Progenitor cell of endocrine pancreas (in vitro differentiated cells): ENCODE data around the gene RIMBP2. TPM values are rescaled to one million over a fixed set of nuclear protein-coding genes. Genes with fewer than 3 reads are reported as not detected.

Experiments
- DNase-seq: peaks from one replicate; pipeline ENCODE4 v3.0.0; 2021; ENCODE audit warnings: low spot score; ENCODE audit not compliant: unreplicated experiment
- H3K27ac Mint-ChIP-seq: 2 replicates; pipeline ENCODE4 v1.8.0; 2021; ENCODE audit warnings: mild to moderate bottlenecking, moderate library complexity, mixed read lengths
- H3K27me3 Mint-ChIP-seq: 2 replicates; pipeline ENCODE4 v1.8.0; 2021; ENCODE audit warnings: mixed read lengths
- H3K36me3 Mint-ChIP-seq: 2 replicates; pipeline ENCODE4 v1.8.0; 2022; ENCODE audit warnings: mixed read lengths; ENCODE audit not compliant: insufficient read depth
- H3K4me1 Mint-ChIP-seq: 2 replicates; pipeline ENCODE4 v1.8.0; 2021; ENCODE audit warnings: low read depth, mixed read lengths
- H3K4me3 Mint-ChIP-seq: 2 replicates; pipeline ENCODE4 v1.8.0; 2021; ENCODE audit warnings: low read depth, mild to moderate bottlenecking, moderate library complexity, mixed read lengths
- H3K9me3 Mint-ChIP-seq: 2 replicates; pipeline ENCODE4 v1.8.0; 2021; ENCODE audit warnings: low read depth, mixed read lengths
- total RNA-seq: library from RNA; stranded (reverse); gene quantifications from 2 replicates; pipeline ENCODE4 v1.2.1, GENCODE V29; 2021
- TF ChIP-seq, protein P1 (sequence below): fragments of 200-600 bp; sonication (generic); IDR thresholded peaks from one replicate; pipeline ENCODE4 v1.5.0; 2021; ENCODE audit warnings: antibody characterized with exemption, mild to moderate bottlenecking; ENCODE audit not compliant: unreplicated experiment

RIMBP2 gene
- total RNA-seq, 1 donor from 2014 or later: 31.6 TPM

DNA sequence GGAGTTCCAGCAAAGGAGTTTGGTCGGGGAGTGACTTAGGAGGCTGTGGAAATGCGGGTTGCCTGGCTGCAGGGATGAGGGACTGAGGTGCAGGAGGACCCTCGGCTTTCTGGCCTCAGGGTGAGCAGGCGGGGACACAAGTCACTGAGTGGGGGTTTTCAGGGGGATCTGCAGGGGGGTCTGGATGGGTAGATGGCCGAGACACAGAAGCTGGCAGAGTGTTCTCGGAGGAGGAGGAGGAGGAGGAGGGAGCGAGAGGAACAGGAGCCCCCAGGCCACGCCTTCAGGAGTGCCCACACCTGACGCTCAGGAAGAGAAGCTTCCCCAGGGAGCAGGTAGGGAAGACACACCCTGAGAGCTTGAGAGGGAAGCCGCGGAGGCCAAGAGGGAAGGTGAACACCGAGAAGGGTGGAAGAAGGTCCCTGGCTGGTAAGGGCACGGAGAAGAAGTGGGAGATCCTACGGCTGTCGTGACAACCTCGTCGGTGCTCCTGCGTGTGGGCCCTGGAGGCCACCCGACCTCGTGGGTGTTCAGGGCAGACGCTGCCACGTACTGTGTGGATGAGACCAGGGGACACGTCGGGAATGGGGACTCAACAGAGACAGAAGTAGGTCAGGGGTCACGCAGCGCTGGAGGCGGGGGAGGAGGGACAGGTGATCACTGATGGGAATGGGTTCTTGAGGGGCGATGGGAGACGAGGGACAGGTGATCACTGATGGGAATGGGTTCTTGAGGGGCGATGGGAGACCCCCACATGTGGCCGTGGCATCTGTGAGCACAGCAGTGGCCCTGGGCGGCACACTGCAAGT lies 269.0 kb downstream of the RIMBP2 start:
- no peak for DNase-seq
- peaks cover 2% of the 10 kb centered on the region for H3K36me3 Mint-ChIP-seq
- no peak overlapping the region for H3K27ac Mint-ChIP-seq
- TF ChIP-seq, protein P1, sequence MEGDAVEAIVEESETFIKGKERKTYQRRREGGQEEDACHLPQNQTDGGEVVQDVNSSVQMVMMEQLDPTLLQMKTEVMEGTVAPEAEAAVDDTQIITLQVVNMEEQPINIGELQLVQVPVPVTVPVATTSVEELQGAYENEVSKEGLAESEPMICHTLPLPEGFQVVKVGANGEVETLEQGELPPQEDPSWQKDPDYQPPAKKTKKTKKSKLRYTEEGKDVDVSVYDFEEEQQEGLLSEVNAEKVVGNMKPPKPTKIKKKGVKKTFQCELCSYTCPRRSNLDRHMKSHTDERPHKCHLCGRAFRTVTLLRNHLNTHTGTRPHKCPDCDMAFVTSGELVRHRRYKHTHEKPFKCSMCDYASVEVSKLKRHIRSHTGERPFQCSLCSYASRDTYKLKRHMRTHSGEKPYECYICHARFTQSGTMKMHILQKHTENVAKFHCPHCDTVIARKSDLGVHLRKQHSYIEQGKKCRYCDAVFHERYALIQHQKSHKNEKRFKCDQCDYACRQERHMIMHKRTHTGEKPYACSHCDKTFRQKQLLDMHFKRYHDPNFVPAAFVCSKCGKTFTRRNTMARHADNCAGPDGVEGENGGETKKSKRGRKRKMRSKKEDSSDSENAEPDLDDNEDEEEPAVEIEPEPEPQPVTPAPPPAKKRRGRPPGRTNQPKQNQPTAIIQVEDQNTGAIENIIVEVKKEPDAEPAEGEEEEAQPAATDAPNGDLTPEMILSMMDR: no peak
- no peaks in the 10 kb centered on the region for H3K27me3 Mint-ChIP-seq
- no peaks in the 10 kb centered on the region for H3K9me3 Mint-ChIP-seq
- no peaks in the 10 kb centered on the region for H3K4me1 Mint-ChIP-seq
- H3K4me3 Mint-ChIP-seq: no peak overlapping the region

DNA sequence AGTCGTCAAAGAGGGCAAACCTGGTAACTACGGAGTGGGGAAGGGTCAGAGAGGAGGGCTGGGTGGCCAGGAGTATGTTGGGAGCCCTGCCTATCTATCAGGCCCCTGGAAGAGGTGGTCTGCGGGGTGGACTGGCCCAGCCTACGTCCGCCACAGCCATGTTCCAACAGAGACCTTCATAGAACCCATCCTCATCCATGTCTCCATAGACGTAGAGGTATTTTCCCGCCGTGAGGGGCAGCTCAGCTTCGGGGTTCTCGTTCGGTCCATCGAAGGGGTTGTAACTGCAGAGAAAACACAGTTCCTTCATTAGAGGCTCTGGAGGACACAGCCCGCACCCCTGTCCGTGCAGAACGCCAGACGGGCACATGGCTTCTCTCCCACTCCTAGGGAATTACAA lies 271.1 kb downstream of the RIMBP2 start:
- no peaks in the 10 kb centered on the region for H3K9me3 Mint-ChIP-seq
- H3K36me3 Mint-ChIP-seq: peaks cover 4% of the 10 kb centered on the region
- DNase-seq: no peak
- H3K27me3 Mint-ChIP-seq: no peaks in the 10 kb centered on the region
- no peaks in the 10 kb centered on the region for H3K4me1 Mint-ChIP-seq
- no peak overlapping the region for H3K27ac Mint-ChIP-seq
- no peak overlapping the region for H3K4me3 Mint-ChIP-seq
- TF ChIP-seq, protein P1: no peak

DNA sequence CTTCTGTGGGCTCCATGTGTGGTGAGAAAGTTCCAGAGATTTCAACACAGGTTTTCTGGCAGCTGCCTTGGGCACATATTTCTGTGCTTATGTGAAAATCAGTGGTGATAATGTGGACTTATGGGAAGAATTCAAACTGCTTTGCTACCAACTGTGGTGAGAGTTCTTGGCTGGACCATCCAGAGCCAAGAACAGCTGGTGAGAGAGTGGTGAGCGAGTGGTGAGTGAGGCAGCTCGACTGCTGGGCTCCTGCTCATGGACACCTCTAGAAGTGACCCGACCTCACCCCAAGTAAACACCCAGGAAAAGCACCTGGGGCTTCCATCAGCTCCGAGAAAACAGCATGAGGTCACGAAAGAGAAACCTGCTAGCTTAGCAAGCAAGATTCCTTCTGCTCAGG lies 272.0 kb downstream of the RIMBP2 start:
- Mint-ChIP-seq H3K4me3 (no peak overlapping the region), H3K27me3 (no peaks in the 10 kb centered on the region), H3K36me3 (peaks cover 7% of the 10 kb centered on the region), H3K4me1 (no peaks in the 10 kb centered on the region), H3K27ac (no peak overlapping the region), H3K9me3 (peaks cover 2% of the 10 kb centered on the region)
- TF ChIP-seq, protein P1: no peak
- no peak for DNase-seq

DNA sequence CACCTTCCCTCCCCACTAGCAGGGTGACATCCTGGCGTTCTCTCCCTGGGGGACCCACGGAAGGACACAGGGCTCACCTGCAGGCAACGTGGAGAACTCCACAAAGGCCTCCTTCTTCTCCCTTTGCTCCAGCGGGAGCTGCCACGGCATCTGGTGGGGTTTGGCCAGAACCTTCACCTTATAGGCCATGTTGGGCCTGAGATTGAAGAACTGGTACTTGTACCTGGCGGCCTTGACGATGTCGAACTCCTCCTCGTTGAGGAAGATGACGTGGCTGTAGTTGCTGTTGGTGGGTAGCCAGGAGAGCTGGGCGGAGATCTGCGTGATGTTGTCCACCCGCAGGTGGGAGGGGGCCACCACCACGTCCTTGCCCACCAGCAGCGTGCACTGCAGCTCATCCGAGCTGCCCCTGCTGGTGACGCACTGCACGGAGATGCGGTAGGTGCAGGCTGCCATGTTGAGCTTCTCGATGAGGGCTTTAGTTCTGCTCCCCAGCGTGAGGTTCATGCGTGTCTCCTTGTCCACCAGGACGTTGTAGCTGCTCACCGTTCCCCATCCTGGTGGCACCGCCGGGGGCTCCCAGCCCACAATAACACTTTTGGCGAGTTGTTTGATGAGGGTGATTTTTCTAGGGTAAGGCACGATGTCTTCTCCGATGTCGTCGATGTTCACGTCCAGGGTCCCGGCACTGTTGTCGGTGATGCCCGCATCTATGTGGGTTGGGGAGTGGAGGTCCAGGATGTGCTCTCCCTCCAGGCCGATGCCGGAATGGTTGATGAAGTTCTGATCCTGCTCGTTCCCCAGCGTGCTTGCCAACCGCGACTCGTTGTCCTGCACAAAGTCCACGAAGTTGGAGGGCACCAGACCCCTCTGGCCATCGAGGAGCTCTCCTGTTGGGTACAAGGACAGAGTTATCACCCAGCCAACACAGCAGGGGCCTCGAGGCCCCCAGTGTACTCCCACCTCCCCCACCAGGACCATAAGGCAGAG lies 274.0 kb downstream of the RIMBP2 start:
- Mint-ChIP-seq H3K4me1 (no peaks in the 10 kb centered on the region), H3K4me3 (no peak overlapping the region), H3K27me3 (no peaks in the 10 kb centered on the region), H3K36me3 (peaks cover 9% of the 10 kb centered on the region), H3K9me3 (peaks cover 5% of the 10 kb centered on the region), H3K27ac (no peak overlapping the region)
- no peak for DNase-seq
- TF ChIP-seq, protein P1: no peak

DNA sequence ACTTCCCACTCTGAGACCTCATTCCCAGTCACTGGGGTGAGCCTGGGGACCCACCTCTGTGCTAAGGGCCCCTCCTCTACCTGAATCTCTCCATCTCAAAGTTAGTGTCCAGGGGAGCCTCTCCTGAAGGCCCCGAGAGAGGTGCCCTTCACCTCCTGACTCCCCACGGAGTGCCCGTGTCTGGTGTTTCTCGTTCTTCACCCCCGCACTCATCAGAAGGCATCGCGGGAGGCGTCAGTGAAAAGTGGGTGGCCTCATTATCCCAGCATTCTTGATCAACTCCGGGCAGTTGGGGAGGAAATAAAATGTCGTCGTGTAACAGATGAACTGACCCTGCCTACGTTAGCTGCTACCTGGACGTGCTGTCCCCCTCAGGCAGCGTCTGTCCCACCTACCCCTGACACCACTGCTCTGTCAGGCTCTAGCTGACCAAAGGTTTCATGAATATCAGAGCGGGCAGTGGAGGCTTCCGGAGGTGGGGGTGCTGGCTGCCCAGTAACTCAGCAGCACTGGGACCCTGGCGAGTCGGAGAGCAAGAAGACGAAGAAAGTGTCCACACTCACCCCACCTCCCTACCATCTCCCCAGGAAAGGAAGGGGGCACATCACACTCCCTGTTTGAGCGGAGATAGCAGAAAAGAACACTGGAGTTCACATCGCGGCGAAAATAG lies 275.6 kb downstream of the RIMBP2 start:
- H3K27me3 Mint-ChIP-seq: no peaks in the 10 kb centered on the region
- H3K4me1 Mint-ChIP-seq: no peaks in the 10 kb centered on the region
- peaks cover 9% of the 10 kb centered on the region for H3K36me3 Mint-ChIP-seq
- TF ChIP-seq, protein P1: no peak
- no peak for DNase-seq
- H3K4me3 Mint-ChIP-seq: no peak overlapping the region
- peaks cover 5% of the 10 kb centered on the region for H3K9me3 Mint-ChIP-seq
- H3K27ac Mint-ChIP-seq: no peak overlapping the region
